GM21529 (cell line): ENCODE measurements around the gene TPST1.
"Not testable (repeated sequence)": the region's sequence is repeated elsewhere in the genome, so short reads cannot be mapped to it uniquely, and the experiment has no call there.

ENCODE experiments used
- ATAC-seq: cut with Tn5 transposase; IDR thresholded peaks from one replicate; pipeline ENCODE4 v1.9.1; 2021; ENCODE audit not compliant: unreplicated experiment

TPST1 gene

DNA sequence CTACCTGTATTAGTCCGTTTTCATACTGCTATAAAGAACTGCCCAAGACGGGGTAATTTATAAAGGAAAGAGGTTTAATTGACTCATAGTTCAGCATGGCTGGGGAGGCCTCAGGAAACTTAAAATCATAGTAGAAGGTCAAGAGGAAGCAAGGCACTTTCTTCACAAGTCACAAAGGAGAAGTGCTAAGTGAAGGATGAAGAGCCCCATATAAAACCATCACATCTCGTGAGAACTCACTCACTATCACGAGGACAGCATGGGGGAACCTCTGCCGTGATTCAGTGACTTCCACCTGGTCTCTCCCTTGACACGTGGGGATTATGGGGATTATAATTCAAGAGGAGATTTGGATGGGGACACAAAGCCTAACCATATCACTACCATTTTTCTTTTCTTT is 119.9 kb downstream of the TPST1 start:
- ATAC-seq: not testable (repeated sequence)

- ATAC-seq: no peak
Observed at GRCh38 chr7:66326501-66327215, 121.5 kb downstream of the TPST1 start.

- ATAC-seq: no peak
Observed at GRCh38 chr7:66330961-66331360, 125.8 kb downstream of the TPST1 start.

GRCh38 chr7:66331883-66332282 is 126.7 kb downstream of the TPST1 start:
- no peak for ATAC-seq

- no peak for ATAC-seq
Observed at GRCh38 chr7:66333443-66333842, 128.3 kb downstream of the TPST1 start.

- no peak for ATAC-seq
Observed at GRCh38 chr7:66335318-66335717, 130.2 kb downstream of the TPST1 start.

GRCh38 chr7:66336760-66337159 is 131.6 kb downstream of the TPST1 start:
- ATAC-seq: no peak

DNA sequence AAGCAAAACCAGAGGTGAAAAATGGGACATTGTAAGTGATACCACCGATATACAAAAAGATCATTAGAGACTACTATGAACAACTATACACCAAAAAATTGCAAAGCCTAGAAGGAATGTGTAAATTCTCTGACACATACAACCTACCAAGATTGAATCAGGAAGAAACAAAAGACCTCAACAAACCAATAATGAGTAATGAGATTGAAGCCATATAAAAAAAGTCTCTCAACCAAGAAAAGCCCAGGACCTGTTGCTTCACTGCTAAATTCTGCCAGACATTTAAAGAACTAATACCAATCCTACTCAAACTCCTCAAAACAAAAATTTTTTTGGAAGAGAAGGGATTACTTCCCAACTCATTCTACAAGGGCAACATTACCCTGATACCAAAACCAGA is 134.0 kb downstream of the TPST1 start:
- ATAC-seq: no peak

GRCh38 chr7:66344166-66344565 is 139.0 kb downstream of the TPST1 start:
- ATAC-seq: no peak

DNA sequence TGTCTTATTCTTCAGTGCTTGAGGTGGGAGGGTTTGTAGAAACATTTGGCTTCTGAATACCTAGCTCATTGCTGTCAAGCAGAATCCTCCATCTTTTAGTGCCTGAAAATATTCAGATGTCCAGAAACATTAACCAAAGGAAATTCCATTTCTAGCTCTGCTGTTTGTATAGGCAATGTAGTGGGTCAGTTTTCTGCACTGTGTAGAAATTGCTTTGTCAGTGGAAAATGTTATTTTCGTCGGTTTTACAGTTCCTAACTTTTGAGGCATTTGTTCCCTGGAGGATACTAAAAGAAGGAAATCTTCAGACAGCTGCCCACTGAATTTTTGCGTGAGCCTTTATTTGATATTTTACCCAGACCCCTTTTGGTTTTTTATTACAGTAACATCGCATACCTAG is 143.4 kb downstream of the TPST1 start:
- ATAC-seq: no peak

- no peak for ATAC-seq
Observed at GRCh38 chr7:66348959-66349358, 143.8 kb downstream of the TPST1 start.

- ATAC-seq: no peak
Observed at GRCh38 chr7:66352071-66352470, 146.9 kb downstream of the TPST1 start.

DNA sequence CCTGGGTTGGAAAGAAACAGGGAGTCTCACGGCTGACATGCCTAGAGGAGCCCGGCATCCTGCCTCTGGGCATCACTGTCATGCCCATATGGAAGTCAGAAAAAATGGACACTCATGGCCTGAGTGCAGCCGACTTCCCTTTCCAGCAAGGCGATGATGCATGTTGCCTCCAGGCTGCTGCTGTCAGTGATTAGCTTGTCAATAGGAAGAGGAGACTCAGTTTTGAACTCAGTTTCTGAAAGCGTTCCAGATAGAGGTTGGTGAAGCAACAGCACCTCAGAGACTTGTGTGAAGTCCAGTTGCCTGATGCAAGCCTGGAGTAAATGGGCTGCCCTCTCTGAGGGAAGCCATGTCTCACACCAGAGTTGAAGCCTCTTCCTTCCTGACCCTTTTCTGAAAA is 148.4 kb downstream of the TPST1 start:
- no peak for ATAC-seq

- ATAC-seq: no peak
Observed at GRCh38 chr7:66355756-66356155, 150.6 kb downstream of the TPST1 start.

- ATAC-seq: no peak
Observed at GRCh38 chr7:66356277-66356721, 151.2 kb downstream of the TPST1 start.

GRCh38 chr7:66357087-66357486 is 152.0 kb downstream of the TPST1 start:
- ATAC-seq: no peak

DNA sequence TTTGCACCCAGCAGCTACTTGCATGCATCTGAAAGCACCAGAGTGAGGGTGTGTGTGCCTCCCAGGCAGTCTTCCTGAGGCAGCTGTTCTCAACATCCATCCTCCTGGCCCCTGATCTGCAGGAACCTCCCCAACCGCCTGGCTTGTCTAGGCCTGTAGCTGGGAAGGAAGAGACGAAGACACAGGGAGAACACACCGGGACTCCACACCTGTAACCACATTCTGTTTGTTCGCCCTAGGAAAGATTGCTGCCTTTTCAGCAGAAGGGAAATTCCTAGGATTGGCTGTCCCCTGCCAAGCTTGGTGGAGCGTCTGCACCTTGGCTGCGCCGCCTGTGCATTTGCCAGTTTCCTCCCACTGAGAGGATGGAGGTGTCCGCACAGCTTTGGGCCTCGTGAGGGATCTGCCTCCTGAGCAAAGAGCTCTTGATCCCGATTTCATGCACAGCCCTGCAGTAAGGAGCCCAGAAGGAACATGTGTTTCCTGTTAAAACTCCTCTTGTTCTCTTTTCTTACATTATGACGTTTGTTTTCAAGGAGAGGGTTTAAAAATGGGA is 154.6 kb downstream of the TPST1 start:
- ATAC-seq: no peak

GRCh38 chr7:66362136-66362535 is 157.0 kb downstream of the TPST1 start:
- no peak for ATAC-seq

- ATAC-seq: no peak
Observed at GRCh38 chr7:66363635-66364034, 158.5 kb downstream of the TPST1 start.

GRCh38 chr7:66365031-66365430 is 159.9 kb downstream of the TPST1 start:
- ATAC-seq: not testable (repeated sequence)

GRCh38 chr7:66371096-66371824 is 166.1 kb downstream of the TPST1 start:
- ATAC-seq: no peak

GRCh38 chr7:66374141-66374840 is 169.2 kb downstream of the TPST1 start:
- ATAC-seq: not testable (repeated sequence)
